Measurements from ENCODE around the gene RASD1. TPM values are rescaled to one million over a fixed set of nuclear protein-coding genes. Genes with fewer than 3 reads are reported as not detected.

The RASD1 gene
- total RNA-seq, 4 donors from 2014 or later = 166 to 250 (median 231) TPM

GRCh38 chr17:17506181-17506741, 10.1 kb upstream of the RASD1 start:
- WGBS, 2 donors = 73 to 86% methylated on average over 17 to 18 of the region's 22 CpGs
- H3K4me1 ChIP-seq = no peaks in the 10 kb centered on the region
- H3K4me3 ChIP-seq = no peak overlapping the region
- H3K36me3 ChIP-seq = peaks cover 0 to 32% (median 0%) of the 10 kb centered on the region in 3 donors
- DNase-seq (ENCODE audit: low spot score in 2 of 2) = no peak
- no peaks in the 10 kb centered on the region for H3K9me3 ChIP-seq
- no peak for TF ChIP-seq EP300 (IDR thresholded peaks at IDR 0.05)
- TF ChIP-seq CTCF (IDR thresholded peaks at IDR 0.05) = no peak
- TF ChIP-seq POLR2A (IDR thresholded peaks at IDR 0.05) = no peak
- no peak overlapping the region for H3K27ac ChIP-seq
- H3K27me3 ChIP-seq = no peaks in the 10 kb centered on the region

GRCh38 chr17:17505610-17506171, 9.5 kb upstream of the RASD1 start:
- no peak overlapping the region for H3K27ac ChIP-seq
- H3K27me3 ChIP-seq = no peaks in the 10 kb centered on the region
- H3K36me3 ChIP-seq = peaks cover 0 to 32% (median 0%) of the 10 kb centered on the region in 3 donors
- DNase-seq (ENCODE audit: low spot score in 2 of 2) = no peak
- no peak overlapping the region for H3K4me3 ChIP-seq
- TF ChIP-seq EP300 (IDR thresholded peaks at IDR 0.05) (no peak), CTCF (IDR thresholded peaks at IDR 0.05) (no peak), POLR2A (IDR thresholded peaks at IDR 0.05) (no peak)
- H3K9me3 ChIP-seq = no peaks in the 10 kb centered on the region
- 90 to 94% methylated on average over 16 to 18 of the region's 22 CpGs for WGBS, 2 donors
- H3K4me1 ChIP-seq = no peaks in the 10 kb centered on the region

GRCh38 chr17:17505151-17505550, 9.0 kb upstream of the RASD1 start:
- TF ChIP-seq EP300 (IDR thresholded peaks at IDR 0.05) (no peak), POLR2A (IDR thresholded peaks at IDR 0.05) (no peak), CTCF (IDR thresholded peaks at IDR 0.05) (no peak)
- H3K27ac ChIP-seq = no peak overlapping the region
- 92 to 96% methylated on average over 4 to 5 of the region's 5 CpGs for WGBS, 2 donors
- H3K36me3 ChIP-seq = peaks cover 0 to 32% (median 0%) of the 10 kb centered on the region in 3 donors
- H3K4me1 ChIP-seq = no peaks in the 10 kb centered on the region
- DNase-seq (ENCODE audit: low spot score in 2 of 2) = no peak
- H3K27me3 ChIP-seq = no peaks in the 10 kb centered on the region
- no peaks in the 10 kb centered on the region for H3K9me3 ChIP-seq
- H3K4me3 ChIP-seq = no peak overlapping the region

- WGBS, 2 donors = 69 to 71% methylated on average over 18 to 19 of the region's 20 CpGs
- peaks cover 0 to 30% (median 0%) of the 10 kb centered on the region in 3 donors for H3K36me3 ChIP-seq
- no peaks in the 10 kb centered on the region for H3K4me1 ChIP-seq
- TF ChIP-seq POLR2A (IDR thresholded peaks at IDR 0.05) = no peak
- TF ChIP-seq CTCF (IDR thresholded peaks at IDR 0.05) = no peak
- TF ChIP-seq EP300 (IDR thresholded peaks at IDR 0.05) = no peak
- no peaks in the 10 kb centered on the region for H3K27me3 ChIP-seq
- H3K9me3 ChIP-seq = no peaks in the 10 kb centered on the region
- DNase-seq (ENCODE audit: low spot score in 2 of 2) = no peak
- no peak overlapping the region for H3K27ac ChIP-seq
- no peak overlapping the region for H3K4me3 ChIP-seq
Measured at GRCh38 chr17:17504341-17505140, 8.3 kb upstream of the RASD1 start.

- Histone ChIP-seq H3K4me1 (no peaks in the 10 kb centered on the region), H3K9me3 (no peaks in the 10 kb centered on the region), H3K36me3 (peaks cover 0 to 21% (median 0%) of the 10 kb centered on the region in 3 donors), H3K4me3 (no peak overlapping the region), H3K27me3 (no peaks in the 10 kb centered on the region), H3K27ac (no peak overlapping the region)
- no peak for DNase-seq (ENCODE audit: low spot score in 2 of 2)
- 48 to 50% methylated on average over 6 to 7 of the region's 7 CpGs for WGBS, 2 donors
- TF ChIP-seq CTCF (IDR thresholded peaks at IDR 0.05) (no peak), POLR2A (IDR thresholded peaks at IDR 0.05) (no peak), EP300 (IDR thresholded peaks at IDR 0.05) (no peak)
Measured at GRCh38 chr17:17503566-17504130, 7.5 kb upstream of the RASD1 start.
